ENCODE data around the gene GPX5. TPM values are rescaled to one million over a fixed set of nuclear protein-coding genes. Genes with fewer than 3 reads are reported as not detected.

GPX5 gene
- total and polyA plus RNA-seq, 2 experiments from 2014 or later, result not detected

- TF ChIP-seq ZNF462 (CRISPR knock-in tag; IDR thresholded peaks at IDR 0.05) (no peak), REST (IDR thresholded peaks at IDR 0.05; ENCODE audit: unreplicated experiment) (no peak), CTCF (conservative IDR thresholded peaks at IDR 0.05; ENCODE audit: low read depth in 2 of 2) (no peak), NANOG (IDR thresholded peaks at IDR 0.05; ENCODE audit: borderline replicate concordance) (no peak), JUNB (IDR thresholded peaks at IDR 0.05; ENCODE audit: unreplicated experiment) (no peak), ZNF331 (CRISPR knock-in tag; IDR thresholded peaks at IDR 0.05; ENCODE audit: low read depth) (no peak), CREB1 (CRISPR knock-in tag; IDR thresholded peaks at IDR 0.05; ENCODE audit: low read depth) (no peak), ZNF114 (CRISPR knock-in tag; IDR thresholded peaks at IDR 0.05) (no peak), EZH2phosphoT487 (IDR thresholded peaks at IDR 0.05; ENCODE audit: unreplicated experiment) (no peak), STAT1 (IDR thresholded peaks at IDR 0.05; ENCODE audit: unreplicated experiment) (no peak)
Observed at GRCh38 chr6:28530777-28531176, 5.1 kb downstream of the GPX5 start (continued).

Data from GM23338 (cell line).